GM18508 (cell line): ENCODE results near the gene CD99L2.
"Not testable (repeated sequence)": the region's sequence is repeated elsewhere in the genome, so short reads cannot be mapped to it uniquely, and the experiment has no call there.

Experiments used
- ATAC-seq: cut with Tn5 transposase; IDR thresholded peaks from one replicate; pipeline ENCODE4 v1.9.1; 2021; ENCODE audit warnings: moderate number of reproducible peaks; ENCODE audit not compliant: insufficient read depth, unreplicated experiment

The CD99L2 gene

DNA sequence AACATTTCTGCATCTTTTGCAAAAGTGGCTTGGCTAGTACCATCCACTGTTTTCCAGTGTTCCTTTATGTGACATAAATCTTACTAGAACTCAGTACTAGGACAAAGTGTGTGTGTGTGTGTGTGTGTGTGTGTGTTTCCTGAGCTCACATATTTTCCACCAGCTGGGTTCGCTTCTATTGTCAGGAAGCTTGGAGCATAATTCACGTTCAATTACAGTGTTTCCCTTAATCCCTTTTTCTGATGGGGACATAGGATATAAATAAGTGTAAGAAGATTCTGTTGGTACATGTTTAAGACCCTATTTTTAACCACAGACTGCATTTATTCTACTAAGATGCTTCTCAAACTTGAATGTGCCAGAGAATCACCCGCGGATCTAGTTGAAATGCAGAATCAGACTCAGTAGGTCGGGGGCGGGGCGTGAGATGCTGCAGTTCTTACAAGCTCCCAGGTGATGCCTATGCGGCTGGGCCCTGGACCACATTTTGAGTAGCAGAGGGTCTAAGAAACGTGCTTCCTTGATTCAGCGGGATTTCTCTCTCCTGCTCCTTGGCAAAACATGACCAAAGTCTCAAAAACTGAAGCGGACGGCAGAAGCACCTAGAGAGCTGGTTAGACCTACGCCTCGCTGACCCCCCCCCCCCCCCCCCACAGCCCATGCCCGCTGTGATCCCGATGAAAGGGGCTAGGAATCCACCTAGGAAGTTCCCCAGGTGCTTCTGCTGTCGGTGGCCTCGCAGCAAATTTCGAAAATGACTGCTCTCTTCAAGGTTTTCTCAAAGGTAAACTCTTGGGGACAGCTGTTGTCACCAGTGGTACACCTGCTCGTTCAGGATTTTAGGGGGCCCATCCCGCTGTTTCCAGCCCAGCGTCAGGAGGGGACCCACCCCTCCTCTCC, 797 bp downstream of the CD99L2 start:
- no peak for ATAC-seq

DNA sequence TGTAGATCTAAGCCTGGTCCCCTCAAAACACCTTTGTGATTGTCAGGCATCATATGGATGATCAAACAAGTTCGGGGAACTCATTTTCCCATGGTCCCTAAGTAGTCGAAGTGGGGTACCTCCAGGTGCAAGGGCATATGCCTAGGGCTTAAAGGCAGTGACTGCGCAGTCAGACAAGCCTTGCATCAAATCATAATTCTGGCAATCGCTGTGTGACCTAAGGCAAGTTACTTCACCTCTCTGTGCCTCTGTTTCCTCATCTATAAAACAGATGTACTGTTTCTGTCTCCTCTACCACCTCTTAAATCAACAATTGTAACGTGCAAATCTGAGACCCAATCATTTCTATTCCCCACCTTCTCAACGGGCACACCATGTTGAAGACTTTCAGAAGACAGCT, 1.8 kb downstream of the CD99L2 start:
- ATAC-seq, result no peak

DNA sequence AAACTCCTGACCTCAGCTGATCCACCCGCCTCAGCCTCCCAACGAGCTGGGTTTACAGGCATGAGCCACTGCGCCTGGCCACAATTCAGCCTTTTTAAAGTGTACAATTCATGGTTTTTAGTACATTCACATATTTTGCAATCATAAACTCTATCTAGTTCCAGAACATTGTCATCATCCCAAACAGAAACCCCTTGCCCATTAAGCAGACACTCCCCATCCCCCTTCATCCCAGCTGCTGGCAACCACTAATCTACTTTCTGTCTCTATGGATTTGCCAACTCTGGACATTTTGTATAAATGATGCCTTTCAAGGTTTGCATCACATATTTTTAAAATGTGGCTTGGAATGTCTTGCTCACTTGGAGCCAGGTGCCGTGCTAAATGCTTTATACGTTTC, 4.5 kb downstream of the CD99L2 start:
- no peak for ATAC-seq

DNA sequence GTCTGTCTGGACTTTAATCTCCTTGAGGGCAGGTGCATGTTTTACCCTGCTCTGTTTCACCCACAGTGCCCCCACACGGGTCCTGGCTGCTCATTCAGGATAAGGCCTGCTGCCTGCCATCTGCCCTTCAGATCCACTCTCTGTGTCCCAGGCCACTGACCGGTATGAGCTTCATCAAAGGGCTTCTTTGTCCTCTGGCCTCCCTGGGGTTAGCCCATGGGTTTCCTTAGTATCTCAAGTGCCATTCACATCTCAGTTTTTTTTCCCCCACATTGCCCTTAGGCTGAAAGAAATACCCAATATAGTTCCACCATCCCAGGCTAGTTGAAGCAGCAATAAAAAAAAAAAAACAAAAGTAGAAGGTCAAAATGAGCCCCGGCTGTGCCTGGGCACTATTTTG, 9.3 kb downstream of the CD99L2 start:
- ATAC-seq, result no peak

- ATAC-seq, result no peak
These were observed 10.5 kb downstream of the CD99L2 start for GRCh38 chrX:150887906-150888465.

- ATAC-seq, result not testable (repeated sequence)
These were observed 11.2 kb downstream of the CD99L2 start for GRCh38 chrX:150887268-150887667.

DNA sequence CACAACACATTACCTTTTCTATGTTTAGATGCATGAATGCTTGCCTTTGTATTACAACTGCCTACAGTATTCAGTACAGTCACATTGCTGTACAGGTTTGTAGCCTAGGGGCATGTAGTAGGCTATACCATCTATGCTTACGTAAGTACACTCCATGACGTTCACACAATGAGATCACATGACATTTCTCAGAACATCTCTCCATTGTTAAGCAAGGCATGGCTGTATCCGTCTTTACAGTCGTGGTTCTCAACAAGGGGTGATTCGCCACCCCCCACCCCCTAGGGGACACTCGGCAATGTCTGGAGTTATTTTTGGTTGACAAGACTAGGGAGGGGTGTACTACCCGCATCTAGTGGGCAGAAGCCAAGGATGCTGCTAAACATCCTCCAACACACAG, 12.1 kb downstream of the CD99L2 start:
- no peak for ATAC-seq

DNA sequence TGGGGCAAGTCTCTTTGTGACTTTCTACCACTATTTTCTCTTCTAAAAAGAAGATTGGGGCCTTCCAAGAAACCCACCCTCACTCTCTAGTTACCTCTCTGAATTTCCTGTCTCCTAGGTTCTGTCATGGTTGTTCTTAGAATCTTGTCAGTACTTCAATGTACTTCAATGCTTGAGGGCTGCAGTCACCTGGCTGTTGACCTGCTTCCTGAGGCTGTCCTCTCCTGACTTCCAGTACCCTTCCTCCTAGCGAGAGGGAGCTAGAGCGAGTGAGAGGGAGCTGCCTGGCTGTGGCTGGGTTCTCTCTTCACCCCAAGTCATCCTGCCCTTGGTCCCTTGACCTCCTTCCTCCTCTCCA, 17.7 kb downstream of the CD99L2 start:
- ATAC-seq, result no peak

DNA sequence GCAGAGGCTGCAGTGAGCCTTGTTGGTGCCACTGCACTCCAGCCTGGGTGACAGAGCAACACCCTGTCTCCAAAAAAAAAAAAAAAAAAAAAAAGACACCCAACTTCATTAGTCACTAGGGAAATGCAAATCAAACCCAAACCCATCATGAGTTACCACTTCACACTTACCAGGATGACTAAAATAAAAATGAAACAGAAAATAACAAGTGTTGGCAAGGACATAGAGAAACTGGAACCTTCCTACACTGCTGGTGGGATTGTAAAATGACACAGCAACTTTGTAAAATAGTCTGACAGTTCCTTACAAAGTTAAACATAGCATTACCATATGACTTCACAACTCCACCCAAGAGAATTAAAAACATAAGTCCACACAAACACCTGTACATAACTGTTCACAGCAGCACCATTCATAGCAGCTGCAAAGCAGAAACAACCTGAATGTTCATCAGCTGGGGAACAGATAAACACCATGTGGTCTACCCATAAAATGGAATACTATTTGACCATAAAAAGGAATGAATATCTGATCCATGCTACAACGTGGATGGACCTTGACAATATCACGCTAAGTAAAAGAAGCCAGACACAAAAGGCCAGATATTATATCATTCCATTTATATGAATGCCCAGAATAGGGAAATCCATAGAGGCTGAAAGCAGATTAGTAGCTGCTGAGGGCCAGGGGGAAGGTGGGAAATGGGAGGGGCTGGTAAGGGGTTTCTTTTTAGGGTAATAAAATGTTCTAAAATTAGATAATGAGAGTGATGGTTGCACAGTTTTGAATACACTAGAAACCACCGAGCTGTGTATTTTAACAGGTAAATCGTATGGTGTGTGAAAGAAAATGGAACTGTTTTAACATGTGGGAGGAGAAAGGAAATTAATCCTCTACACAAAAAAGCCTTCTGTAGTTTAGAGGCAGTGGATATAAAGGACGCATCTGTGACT, 18.3 kb downstream of the CD99L2 start:
- ATAC-seq, result peak; percentile 79

GRCh38 chrX:150875621-150876020, 22.8 kb downstream of the CD99L2 start:
- not testable (repeated sequence) for ATAC-seq

DNA sequence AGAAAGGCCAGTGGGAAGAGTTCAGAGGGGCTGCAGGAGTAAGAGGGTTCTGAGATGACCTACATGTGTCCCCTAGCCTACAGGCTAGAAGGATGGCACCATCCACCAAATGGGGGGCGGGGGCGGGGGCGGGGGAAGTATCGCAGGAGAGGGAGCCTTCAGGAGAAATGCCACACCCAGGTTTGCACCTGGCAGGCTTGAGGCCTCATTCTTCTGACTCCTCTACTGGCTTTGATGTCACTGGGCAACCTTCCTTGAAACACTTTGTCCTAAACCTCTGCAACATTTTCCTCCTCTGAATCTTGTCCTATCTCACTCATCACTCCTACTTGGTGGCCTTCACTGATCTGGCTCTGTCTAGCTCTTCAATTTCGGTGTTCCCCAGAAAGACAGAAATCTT, 24.0 kb downstream of the CD99L2 start:
- no peak for ATAC-seq

- ATAC-seq, result no peak
These were observed 24.9 kb downstream of the CD99L2 start for GRCh38 chrX:150873616-150874015.

- ATAC-seq, result no peak
These were observed 25.6 kb downstream of the CD99L2 start for GRCh38 chrX:150872773-150873336.

DNA sequence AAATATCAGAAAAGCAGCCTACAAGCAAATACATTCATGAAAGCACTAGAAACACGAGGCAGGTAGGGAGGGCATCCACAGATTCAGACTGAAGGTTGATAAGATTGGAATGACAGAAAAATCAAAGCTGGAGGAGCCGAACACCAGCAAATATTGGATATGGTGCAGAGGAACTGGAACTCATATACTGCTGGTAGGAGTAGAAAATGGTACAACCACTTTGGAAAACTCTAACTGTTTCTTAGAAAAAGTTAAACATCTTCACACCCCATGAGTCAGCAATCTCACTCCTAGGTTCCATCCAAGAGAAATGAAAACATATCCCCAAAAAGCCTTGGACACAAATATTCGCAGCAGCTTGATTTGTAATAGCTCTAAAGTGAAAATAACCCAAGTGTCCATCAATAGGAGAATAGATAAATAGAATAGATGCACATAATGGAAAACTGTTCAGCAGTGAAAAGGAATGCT, 27.1 kb downstream of the CD99L2 start:
- no peak for ATAC-seq

GRCh38 chrX:150870487-150871340, 27.8 kb downstream of the CD99L2 start:
- no peak for ATAC-seq

GRCh38 chrX:150870029-150870428, 28.4 kb downstream of the CD99L2 start:
- no peak for ATAC-seq

DNA sequence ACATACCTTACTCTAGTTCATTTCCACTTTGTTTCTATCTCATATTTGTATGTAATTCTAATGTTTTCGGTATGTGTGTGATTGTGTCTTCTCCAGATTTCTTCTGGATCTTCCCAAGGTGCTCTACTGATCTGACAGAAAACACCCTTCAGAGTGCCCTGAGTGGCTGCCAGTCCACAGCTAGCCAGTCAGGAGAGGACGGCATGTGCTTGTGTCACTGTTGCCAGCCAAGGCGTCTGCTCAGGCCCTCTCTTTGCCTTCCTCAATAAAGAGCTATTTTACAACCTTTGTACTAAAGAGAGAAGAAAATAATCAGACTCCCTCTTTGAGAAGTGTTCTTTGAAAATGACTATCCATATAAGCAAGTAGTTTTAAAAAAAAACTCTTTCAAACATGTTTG, 29.0 kb downstream of the CD99L2 start:
- no peak for ATAC-seq

- ATAC-seq, result no peak
These were observed 29.8 kb downstream of the CD99L2 start for GRCh38 chrX:150868625-150869024.

GRCh38 chrX:150864127-150864526, 34.3 kb downstream of the CD99L2 start:
- ATAC-seq, result no peak

DNA sequence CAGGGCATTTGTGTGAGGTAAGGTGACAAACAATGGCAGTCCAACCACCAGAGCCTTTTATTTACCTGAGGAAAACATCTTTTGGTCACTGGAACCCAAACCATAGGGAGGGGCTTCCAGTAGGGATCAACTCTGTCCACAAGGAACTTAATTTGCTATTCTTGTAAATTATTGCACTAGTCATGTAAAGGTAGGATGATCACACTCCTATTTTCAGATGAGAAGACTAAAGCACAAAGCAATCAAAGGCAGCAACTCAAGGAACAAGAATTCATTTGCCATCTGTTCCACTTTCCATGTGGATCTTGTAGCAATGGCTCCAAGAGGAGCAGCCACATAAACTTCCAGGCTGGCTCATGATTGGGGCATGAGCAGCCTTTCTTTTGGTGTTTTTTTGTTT, 35.3 kb downstream of the CD99L2 start:
- no peak for ATAC-seq
